Progenitor cell of endocrine pancreas (in vitro differentiated cells): ENCODE measurements around the gene UNK. TPM values are rescaled to one million over a fixed set of nuclear protein-coding genes. Genes with fewer than 3 reads are reported as not detected.
"Not testable (repeated sequence)": the region's sequence is repeated elsewhere in the genome, so short reads cannot be mapped to it uniquely, and the experiment has no call there.

Experiments used
- DNase-seq: peaks from one replicate; pipeline ENCODE4 v3.0.0; 2021; ENCODE audit warnings: low spot score; ENCODE audit not compliant: unreplicated experiment
- H3K27ac Mint-ChIP-seq: 2 replicates; pipeline ENCODE4 v1.8.0; 2021; ENCODE audit warnings: mild to moderate bottlenecking, moderate library complexity, mixed read lengths
- H3K27me3 Mint-ChIP-seq: 2 replicates; pipeline ENCODE4 v1.8.0; 2021; ENCODE audit warnings: mixed read lengths
- H3K36me3 Mint-ChIP-seq: 2 replicates; pipeline ENCODE4 v1.8.0; 2022; ENCODE audit warnings: mixed read lengths; ENCODE audit not compliant: insufficient read depth
- H3K4me1 Mint-ChIP-seq: 2 replicates; pipeline ENCODE4 v1.8.0; 2021; ENCODE audit warnings: low read depth, mixed read lengths
- H3K4me3 Mint-ChIP-seq: 2 replicates; pipeline ENCODE4 v1.8.0; 2021; ENCODE audit warnings: low read depth, mild to moderate bottlenecking, moderate library complexity, mixed read lengths
- H3K9me3 Mint-ChIP-seq: 2 replicates; pipeline ENCODE4 v1.8.0; 2021; ENCODE audit warnings: low read depth, mixed read lengths
- CTCF ChIP-seq: fragments of 200-600 bp; sonication (generic); IDR thresholded peaks from one replicate; pipeline ENCODE4 v1.5.0; 2021; ENCODE audit warnings: antibody characterized with exemption, mild to moderate bottlenecking; ENCODE audit not compliant: unreplicated experiment
- total RNA-seq: library from RNA; stranded (reverse); gene quantifications from 2 replicates; pipeline ENCODE4 v1.2.1, GENCODE V29; 2021

The UNK gene
- total RNA-seq, 1 donor from 2014 or later: 72.8 TPM

- H3K36me3 Mint-ChIP-seq: peaks cover 26% of the 10 kb centered on the region
- peak overlapping the region; percentile 77 for H3K27ac Mint-ChIP-seq
- DNase-seq: no peak
- no peaks in the 10 kb centered on the region for H3K27me3 Mint-ChIP-seq
- TF ChIP-seq CTCF: no peak
- no peak overlapping the region for H3K4me3 Mint-ChIP-seq
- no peaks in the 10 kb centered on the region for H3K9me3 Mint-ChIP-seq
- H3K4me1 Mint-ChIP-seq: peaks cover 24% of the 10 kb centered on the region
These were observed 9.5 kb upstream of the UNK start for GRCh38 chr17:75774991-75775668.

GRCh38 chr17:75776386-75777295 is 8.0 kb upstream of the UNK start:
- Mint-ChIP-seq H3K4me3 (peak overlapping the region; percentile 95), H3K27ac (peak overlapping the region; percentile 77), H3K9me3 (no peaks in the 10 kb centered on the region), H3K27me3 (no peaks in the 10 kb centered on the region), H3K36me3 (peaks cover 26% of the 10 kb centered on the region), H3K4me1 (peaks cover 18% of the 10 kb centered on the region)
- TF ChIP-seq CTCF: no peak
- no peak for DNase-seq

- TF ChIP-seq CTCF: no peak
- peak overlapping the region; percentile 77 for H3K27ac Mint-ChIP-seq
- peaks cover 26% of the 10 kb centered on the region for H3K36me3 Mint-ChIP-seq
- no peaks in the 10 kb centered on the region for H3K9me3 Mint-ChIP-seq
- H3K4me3 Mint-ChIP-seq: peak overlapping the region; percentile 95
- no peak for DNase-seq
- no peaks in the 10 kb centered on the region for H3K27me3 Mint-ChIP-seq
- peaks cover 18% of the 10 kb centered on the region for H3K4me1 Mint-ChIP-seq
These were observed 7.2 kb upstream of the UNK start for GRCh38 chr17:75777296-75777922.

GRCh38 chr17:75778066-75778860 is 6.3 kb upstream of the UNK start:
- Mint-ChIP-seq H3K4me1 (peaks cover 22% of the 10 kb centered on the region), H3K36me3 (peaks cover 26% of the 10 kb centered on the region), H3K4me3 (peak overlapping the region; percentile 95), H3K27ac (peak overlapping the region; percentile 97)
- H3K9me3 Mint-ChIP-seq, H3K27me3 Mint-ChIP-seq, DNase-seq: not testable (repeated sequence)

GRCh38 chr17:75778861-75779249 is 5.8 kb upstream of the UNK start:
- Mint-ChIP-seq H3K4me1 (peaks cover 28% of the 10 kb centered on the region), H3K9me3 (no peaks in the 10 kb centered on the region), H3K27me3 (no peaks in the 10 kb centered on the region), H3K36me3 (peaks cover 26% of the 10 kb centered on the region), H3K4me3 (peak overlapping the region; percentile 95), H3K27ac (peak overlapping the region; percentile 97)
- no peak for DNase-seq
- peak; percentile 67 for TF ChIP-seq CTCF
